ENCODE measurements around the gene EXOC7. TPM values are rescaled to one million over a fixed set of nuclear protein-coding genes. Genes with fewer than 3 reads are reported as not detected.

The EXOC7 gene
- total RNA-seq, 1 donor from 2014 or later: 145 TPM

- H3K4me3 ChIP-seq (ENCODE audit: insufficient read depth, low read depth, low read length): no peak overlapping the region
- no peak overlapping the region for H3K27ac ChIP-seq (ENCODE audit: low read depth, low read length)
- Mint-ChIP-seq H3K9me3 (ENCODE audit: unreplicated experiment) (no peaks in the 10 kb centered on the region), H3K27me3 (ENCODE audit: low read depth, unreplicated experiment) (peaks cover 27% of the 10 kb centered on the region), H3K4me1 (ENCODE audit: low read depth, unreplicated experiment) (no peaks in the 10 kb centered on the region), H3K36me3 (ENCODE audit: low read depth, unreplicated experiment) (no peaks in the 10 kb centered on the region), H3K27ac (ENCODE audit: unreplicated experiment) (no peak overlapping the region), H3K4me3 (ENCODE audit: unreplicated experiment) (no peak overlapping the region)
- H3K4me2 ChIP-seq (ENCODE audit: low read length): no peak overlapping the region
- FAIRE-seq: no peak
- no peak overlapping the region for H3K9ac ChIP-seq (ENCODE audit: low read length)
- no peaks in the 10 kb centered on the region for H3K27me3 ChIP-seq (ENCODE audit: insufficient read depth, low read length)
- H4K20me1 ChIP-seq (ENCODE audit: insufficient read depth, low read length): no peaks in the 10 kb centered on the region
- no peaks in the 10 kb centered on the region for H3K4me1 ChIP-seq (ENCODE audit: insufficient read depth, low read length)
- H3K79me2 ChIP-seq (ENCODE audit: insufficient read depth, low read length): no peaks in the 10 kb centered on the region
- H2AFZ ChIP-seq (ENCODE audit: low read depth, low read length): no peak overlapping the region
- no peaks in the 10 kb centered on the region for H3K36me3 ChIP-seq (ENCODE audit: insufficient read depth, low read length)
- TF ChIP-seq EZH2 (IDR thresholded peaks at IDR 0.05; ENCODE audit: insufficient read depth, low read length): no peak
- TF ChIP-seq, protein P1, sequence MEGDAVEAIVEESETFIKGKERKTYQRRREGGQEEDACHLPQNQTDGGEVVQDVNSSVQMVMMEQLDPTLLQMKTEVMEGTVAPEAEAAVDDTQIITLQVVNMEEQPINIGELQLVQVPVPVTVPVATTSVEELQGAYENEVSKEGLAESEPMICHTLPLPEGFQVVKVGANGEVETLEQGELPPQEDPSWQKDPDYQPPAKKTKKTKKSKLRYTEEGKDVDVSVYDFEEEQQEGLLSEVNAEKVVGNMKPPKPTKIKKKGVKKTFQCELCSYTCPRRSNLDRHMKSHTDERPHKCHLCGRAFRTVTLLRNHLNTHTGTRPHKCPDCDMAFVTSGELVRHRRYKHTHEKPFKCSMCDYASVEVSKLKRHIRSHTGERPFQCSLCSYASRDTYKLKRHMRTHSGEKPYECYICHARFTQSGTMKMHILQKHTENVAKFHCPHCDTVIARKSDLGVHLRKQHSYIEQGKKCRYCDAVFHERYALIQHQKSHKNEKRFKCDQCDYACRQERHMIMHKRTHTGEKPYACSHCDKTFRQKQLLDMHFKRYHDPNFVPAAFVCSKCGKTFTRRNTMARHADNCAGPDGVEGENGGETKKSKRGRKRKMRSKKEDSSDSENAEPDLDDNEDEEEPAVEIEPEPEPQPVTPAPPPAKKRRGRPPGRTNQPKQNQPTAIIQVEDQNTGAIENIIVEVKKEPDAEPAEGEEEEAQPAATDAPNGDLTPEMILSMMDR (IDR thresholded peaks at IDR 0.05; ENCODE audit: insufficient read depth, low read depth, low read length): no peak
- no peaks in the 10 kb centered on the region for H3K9me3 ChIP-seq (ENCODE audit: insufficient read depth, low read depth, low read length)
- DNase-seq (ENCODE audit: low read depth): no peak
Observed at GRCh38 chr17:76150712-76151622, 47.4 kb upstream of the EXOC7 start.

DNA sequence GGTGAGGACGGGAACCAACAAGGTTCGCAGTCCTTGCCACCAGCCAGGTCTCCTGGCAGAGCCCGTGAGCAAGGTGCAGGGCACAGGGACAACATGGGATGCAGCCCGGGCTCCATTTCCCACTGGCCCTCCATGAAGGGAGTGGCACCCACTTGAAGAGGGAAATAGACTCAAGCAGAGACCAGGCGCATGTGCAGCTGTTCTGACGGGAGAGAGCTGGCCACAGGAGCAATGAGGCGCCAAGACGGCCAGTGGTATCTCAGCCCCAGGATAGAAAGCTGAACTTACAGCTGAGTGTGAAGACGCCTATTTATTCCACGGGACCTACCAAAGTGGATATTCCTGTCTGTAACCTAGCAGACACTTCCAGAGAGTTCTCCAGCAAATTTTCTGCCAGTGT lies 45.6 kb upstream of the EXOC7 start:
- Histone ChIP-seq H3K4me2 (ENCODE audit: low read length) (no peak overlapping the region), H3K27ac (ENCODE audit: low read depth, low read length) (no peak overlapping the region), H3K27me3 (ENCODE audit: insufficient read depth, low read length) (peaks cover 4% of the 10 kb centered on the region), H3K9ac (ENCODE audit: low read length) (no peak overlapping the region), H4K20me1 (ENCODE audit: insufficient read depth, low read length) (no peaks in the 10 kb centered on the region), H3K4me1 (ENCODE audit: insufficient read depth, low read length) (no peaks in the 10 kb centered on the region), H3K79me2 (ENCODE audit: insufficient read depth, low read length) (no peaks in the 10 kb centered on the region), H3K36me3 (ENCODE audit: insufficient read depth, low read length) (no peaks in the 10 kb centered on the region), H3K9me3 (ENCODE audit: insufficient read depth, low read depth, low read length) (no peaks in the 10 kb centered on the region), H3K4me3 (ENCODE audit: insufficient read depth, low read depth, low read length) (no peak overlapping the region), H2AFZ (ENCODE audit: low read depth, low read length) (no peak overlapping the region)
- no peak for TF ChIP-seq EZH2 (IDR thresholded peaks at IDR 0.05; ENCODE audit: insufficient read depth, low read length)
- TF ChIP-seq, protein P1 (IDR thresholded peaks at IDR 0.05; ENCODE audit: insufficient read depth, low read depth, low read length): no peak
- FAIRE-seq: no peak
- Mint-ChIP-seq H3K9me3 (ENCODE audit: unreplicated experiment) (no peaks in the 10 kb centered on the region), H3K36me3 (ENCODE audit: low read depth, unreplicated experiment) (no peaks in the 10 kb centered on the region), H3K27me3 (ENCODE audit: low read depth, unreplicated experiment) (peaks cover 28% of the 10 kb centered on the region), H3K4me3 (ENCODE audit: unreplicated experiment) (no peak overlapping the region), H3K4me1 (ENCODE audit: low read depth, unreplicated experiment) (no peaks in the 10 kb centered on the region), H3K27ac (ENCODE audit: unreplicated experiment) (no peak overlapping the region)
- DNase-seq (ENCODE audit: low read depth): no peak

- H3K4me2 ChIP-seq (ENCODE audit: low read length): no peak overlapping the region
- Mint-ChIP-seq H3K9me3 (ENCODE audit: unreplicated experiment) (no peaks in the 10 kb centered on the region), H3K27ac (ENCODE audit: unreplicated experiment) (no peak overlapping the region), H3K4me1 (ENCODE audit: low read depth, unreplicated experiment) (no peaks in the 10 kb centered on the region), H3K4me3 (ENCODE audit: unreplicated experiment) (no peak overlapping the region), H3K36me3 (ENCODE audit: low read depth, unreplicated experiment) (peaks cover 2% of the 10 kb centered on the region), H3K27me3 (ENCODE audit: low read depth, unreplicated experiment) (peaks cover 26% of the 10 kb centered on the region)
- no peaks in the 10 kb centered on the region for H4K20me1 ChIP-seq (ENCODE audit: insufficient read depth, low read length)
- H3K4me1 ChIP-seq (ENCODE audit: insufficient read depth, low read length): no peaks in the 10 kb centered on the region
- no peaks in the 10 kb centered on the region for H3K36me3 ChIP-seq (ENCODE audit: insufficient read depth, low read length)
- no peak overlapping the region for H3K9ac ChIP-seq (ENCODE audit: low read length)
- H3K27ac ChIP-seq (ENCODE audit: low read depth, low read length): no peak overlapping the region
- no peak for TF ChIP-seq EZH2 (IDR thresholded peaks at IDR 0.05; ENCODE audit: insufficient read depth, low read length)
- TF ChIP-seq, protein P1 (IDR thresholded peaks at IDR 0.05; ENCODE audit: insufficient read depth, low read depth, low read length): no peak
- H3K4me3 ChIP-seq (ENCODE audit: insufficient read depth, low read depth, low read length): no peak overlapping the region
- H2AFZ ChIP-seq (ENCODE audit: low read depth, low read length): no peak overlapping the region
- no peak for FAIRE-seq
- H3K79me2 ChIP-seq (ENCODE audit: insufficient read depth, low read length): no peaks in the 10 kb centered on the region
- peaks cover 9% of the 10 kb centered on the region for H3K27me3 ChIP-seq (ENCODE audit: insufficient read depth, low read length)
- no peak for DNase-seq (ENCODE audit: low read depth)
- H3K9me3 ChIP-seq (ENCODE audit: insufficient read depth, low read depth, low read length): no peaks in the 10 kb centered on the region
Observed at GRCh38 chr17:76148015-76148326, 44.4 kb upstream of the EXOC7 start.
